Kidney glomerular epithelial cell (primary cell): ENCODE results near the gene WWOX.

Experiments used
- DNase-seq: peaks from one replicate; lab custom pipeline; 2025; lab: John Stamatoyannopoulos, UW

WWOX gene

DNA sequence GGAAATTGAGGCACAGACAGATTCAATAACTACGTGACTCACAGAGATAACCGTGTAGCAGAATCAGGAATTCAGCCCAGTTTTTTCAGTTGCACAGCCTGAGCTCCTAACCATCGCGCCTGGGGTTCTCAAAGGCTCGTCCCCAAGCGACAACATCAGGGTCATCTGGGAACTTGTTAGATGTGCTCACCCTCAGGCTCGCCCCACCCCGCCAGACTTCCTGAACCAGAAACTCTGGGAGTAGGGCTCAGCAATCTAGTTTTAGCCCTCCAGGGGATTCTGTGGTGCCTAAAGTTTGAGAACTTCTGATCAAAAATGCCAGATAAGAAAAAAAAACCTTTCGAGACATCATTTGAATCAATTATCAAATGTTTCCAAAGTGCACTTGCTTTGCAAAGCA lies 559.8 kb downstream of the WWOX start:
- no peak for DNase-seq

DNA sequence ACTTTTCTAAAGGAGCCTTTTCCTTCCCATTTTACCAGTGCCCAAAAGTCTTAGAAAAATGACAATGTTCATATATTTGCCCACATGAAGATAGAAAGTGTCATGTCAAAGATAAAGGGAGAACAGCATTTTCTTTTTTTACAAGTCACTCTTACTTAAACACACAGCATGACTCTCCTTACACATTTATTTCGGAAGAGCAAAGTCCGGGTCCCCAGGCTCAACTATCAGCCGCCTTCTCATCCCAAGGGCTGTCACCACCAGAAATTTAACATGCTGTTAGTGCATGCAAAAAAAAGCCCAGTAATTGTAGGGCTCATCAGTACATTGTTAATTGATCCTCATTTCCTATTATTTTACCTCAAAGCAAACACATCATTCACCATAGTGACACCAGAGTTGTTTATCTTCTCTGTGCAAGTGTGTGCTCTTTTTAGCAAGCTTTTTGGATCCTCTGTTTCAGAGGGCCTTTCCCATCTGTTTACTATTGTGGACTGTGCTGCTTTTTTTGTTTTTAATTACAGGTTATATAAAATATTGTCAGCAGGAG lies 560.3 kb downstream of the WWOX start:
- DNase-seq, result no peak

DNA sequence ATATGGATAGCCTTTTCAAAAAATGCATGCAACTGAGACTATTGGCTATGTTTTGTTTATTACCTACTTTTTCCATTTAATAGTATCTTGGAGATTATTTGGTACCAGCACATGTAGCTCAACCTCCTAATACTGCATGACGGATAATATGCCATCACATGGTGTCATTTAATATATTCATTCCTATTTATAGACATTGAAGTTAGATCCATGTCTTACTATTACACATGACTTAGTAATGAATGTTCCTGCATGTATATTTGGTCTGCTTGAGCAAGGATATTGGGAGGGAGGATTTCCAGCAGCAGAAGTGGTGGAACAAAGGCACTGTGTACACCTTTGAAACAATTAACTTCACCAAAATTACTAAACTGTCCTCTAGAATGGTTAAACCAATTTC lies 561.3 kb downstream of the WWOX start:
- DNase-seq, result no peak

DNA sequence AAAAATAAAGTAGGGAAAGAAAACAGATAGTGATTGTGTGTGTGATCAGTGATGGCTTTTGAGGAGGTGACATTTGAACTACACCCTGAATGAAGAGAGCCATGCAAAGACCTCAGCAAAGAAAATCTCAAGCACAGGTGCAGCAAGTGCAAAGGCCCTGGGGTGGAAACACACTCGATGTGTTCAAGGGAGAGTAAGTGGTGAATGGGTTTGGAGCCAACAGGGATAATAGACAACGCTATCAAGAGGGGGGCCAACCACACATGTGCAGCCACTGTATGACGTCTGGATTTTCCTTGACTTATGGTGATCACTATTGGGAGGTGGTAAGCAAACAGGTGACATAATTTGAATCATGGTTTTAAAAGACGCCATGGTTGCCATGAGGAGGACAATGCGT lies 564.2 kb downstream of the WWOX start:
- no peak for DNase-seq

DNA sequence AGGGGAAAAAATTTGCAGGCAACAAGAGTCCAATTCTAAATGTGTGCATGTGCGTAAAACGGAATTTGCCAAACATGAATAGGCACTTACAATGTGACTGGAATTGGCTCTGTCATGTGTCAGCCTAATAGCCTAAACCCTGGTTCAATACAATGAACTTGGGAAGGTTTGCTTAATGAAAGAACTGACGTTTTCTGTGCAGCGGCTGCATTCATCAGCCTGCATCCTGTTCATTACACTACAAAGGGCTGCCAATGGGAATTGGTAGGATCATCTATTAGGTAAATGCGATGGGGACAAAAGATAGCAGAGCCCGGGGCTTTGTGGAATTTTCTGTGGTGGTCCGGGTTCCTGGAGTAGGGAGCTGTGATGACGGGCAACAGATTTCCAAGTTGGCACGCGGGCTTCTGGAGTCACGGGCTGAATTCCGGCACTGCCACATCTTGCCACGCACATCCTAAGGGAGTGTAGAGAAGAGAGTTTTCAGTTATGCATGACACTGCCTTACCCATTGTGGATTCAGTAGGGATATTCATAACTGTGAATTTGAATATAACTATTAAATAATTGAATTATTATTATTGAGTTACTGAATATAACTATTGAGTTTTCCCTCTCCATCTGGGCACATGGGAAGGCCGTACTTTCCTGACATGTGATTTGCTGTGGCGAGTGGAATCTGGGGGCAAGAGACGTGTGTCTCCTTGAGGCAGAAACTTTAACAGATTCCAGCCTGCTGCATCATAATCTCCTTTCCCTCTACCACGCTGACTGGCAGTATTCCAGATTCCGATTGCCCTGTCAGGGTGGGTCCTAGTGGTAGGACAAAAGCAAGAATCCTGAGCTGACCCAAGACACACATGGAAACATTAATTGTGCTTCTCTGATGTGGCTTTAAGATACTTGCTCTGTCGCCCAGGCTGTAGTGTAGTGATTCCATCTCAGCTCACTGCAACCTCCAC lies 565.6 kb downstream of the WWOX start:
- DNase-seq, result no peak

DNA sequence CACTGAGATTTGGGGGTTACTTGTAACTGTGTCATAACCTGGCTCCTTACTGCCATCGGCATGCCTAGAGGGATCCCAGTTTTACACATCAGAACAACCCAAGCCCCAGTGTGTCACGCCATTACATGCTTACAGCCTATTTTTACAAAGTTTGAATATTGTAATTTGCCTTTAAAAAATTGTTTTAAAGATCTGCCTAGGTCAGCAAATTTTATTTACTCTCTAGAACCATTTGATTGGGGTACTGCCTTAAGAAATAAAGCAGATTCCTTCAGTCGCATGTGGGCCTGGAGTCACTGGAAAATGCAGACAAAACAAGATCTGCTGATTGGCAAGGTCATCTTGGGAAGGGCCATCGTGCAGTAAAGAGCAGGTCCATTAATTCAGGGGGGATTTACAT lies 566.9 kb downstream of the WWOX start:
- no peak for DNase-seq

DNA sequence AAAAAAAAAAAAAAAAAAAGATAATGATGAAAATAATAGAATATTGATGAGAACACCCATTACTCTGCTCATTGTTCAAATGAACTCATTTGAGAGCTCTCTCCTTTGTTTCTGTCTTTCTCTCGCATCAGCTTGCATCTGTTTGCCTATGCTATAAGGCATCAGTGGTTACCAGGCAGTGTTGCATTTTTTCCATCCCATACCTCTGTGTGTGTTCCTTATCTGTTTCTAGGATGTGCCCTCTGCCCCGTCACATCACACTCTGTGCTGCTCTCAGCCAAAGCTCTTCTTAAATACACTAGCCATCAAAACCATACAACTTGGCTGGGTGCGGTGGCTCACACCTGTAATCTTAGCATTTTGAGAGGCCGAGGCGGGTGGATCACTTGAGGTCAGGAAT lies 568.2 kb downstream of the WWOX start:
- no peak for DNase-seq

DNA sequence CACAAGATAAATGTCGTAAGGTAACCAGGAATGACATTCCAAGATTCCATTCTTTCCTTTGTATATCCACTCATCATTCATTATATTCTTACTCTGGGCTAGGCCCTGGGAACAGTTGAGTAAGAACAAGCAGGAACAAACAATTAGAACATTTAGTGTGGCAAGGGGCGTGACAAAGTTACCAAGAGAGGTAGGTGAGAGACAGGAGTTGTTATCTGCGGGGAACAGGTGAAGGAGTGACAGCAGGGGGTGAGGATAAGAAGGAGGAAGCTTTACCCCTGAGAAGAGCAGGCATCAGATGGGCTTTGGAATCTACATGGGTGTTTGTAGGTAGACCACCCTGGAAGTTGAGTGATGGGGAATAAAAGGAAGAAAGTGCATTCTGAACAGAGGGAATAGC lies 568.9 kb downstream of the WWOX start:
- no peak for DNase-seq

DNA sequence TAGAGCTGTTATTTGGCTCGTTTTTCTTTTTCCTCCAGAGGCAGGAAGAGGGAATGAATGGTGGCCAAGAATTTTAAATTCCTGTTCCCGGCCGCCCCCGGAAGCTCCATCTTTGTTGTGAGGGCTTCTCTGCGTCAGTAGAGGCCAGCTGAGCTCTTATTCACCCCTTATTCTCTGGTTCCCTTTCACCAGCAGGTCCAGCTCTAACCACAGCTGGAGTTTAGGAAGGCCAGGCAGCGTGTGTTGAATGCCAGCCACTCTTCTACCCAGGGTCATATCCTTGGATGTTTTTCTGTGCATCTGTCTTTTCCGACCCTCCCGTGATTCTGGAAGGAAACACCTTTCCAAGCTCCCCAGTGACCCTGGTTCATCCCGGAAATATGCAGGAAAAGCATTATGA lies 570.5 kb downstream of the WWOX start:
- no peak for DNase-seq

DNA sequence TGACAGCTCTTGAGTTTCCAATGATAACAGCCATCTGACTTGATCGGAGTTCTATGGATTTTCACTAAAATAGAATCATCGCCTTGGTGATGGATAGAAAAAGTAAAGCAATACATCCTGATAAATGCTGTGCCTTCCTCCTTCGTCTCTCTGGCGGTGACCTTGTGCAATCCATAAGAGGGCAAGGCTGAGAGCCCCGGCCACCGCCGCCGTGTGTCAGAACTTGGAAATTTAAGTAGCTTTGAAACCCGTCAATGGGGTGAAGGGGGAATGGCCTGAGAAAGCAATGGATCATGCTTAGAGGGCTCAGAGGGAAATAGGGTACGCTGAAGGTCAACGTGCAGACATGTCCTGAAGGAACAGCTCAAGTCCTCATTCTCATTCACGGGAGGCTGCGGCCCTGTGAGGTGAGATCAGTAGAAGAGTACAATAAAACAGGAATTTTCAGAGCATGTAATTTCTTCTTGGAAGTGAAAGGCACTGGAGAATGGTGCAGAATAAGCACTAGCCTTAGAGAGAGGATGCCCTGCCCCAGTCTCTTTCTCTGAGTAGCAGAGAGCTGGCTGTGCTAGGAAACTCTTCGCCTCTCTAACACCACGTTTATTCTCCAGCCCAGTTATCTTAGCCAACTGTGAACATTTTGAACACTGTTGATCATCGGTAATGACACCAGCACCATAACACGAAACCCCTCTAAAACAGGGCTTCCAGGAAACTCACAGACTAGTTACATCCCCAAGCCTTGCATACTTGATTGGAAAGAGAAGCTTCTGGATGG lies 573.5 kb downstream of the WWOX start:
- no peak for DNase-seq

DNA sequence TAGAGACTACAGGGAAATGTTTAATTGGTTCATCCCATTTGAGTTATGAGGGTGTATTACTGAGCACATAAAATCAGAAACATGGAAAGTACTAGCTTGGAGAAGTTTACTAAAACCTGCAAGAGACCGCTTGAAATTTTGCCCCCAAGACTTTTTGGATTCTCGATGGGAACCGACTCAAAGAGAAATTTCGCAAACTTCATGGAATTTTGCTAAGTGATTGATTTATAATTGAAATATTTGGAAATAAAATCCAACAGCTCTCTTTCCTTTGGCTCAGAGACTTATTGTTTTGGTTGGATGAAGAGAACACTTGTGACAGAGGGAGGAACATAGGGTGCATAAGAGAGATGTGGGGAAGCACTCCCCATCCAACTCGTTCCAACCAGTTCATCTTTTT lies 574.4 kb downstream of the WWOX start:
- no peak for DNase-seq

DNA sequence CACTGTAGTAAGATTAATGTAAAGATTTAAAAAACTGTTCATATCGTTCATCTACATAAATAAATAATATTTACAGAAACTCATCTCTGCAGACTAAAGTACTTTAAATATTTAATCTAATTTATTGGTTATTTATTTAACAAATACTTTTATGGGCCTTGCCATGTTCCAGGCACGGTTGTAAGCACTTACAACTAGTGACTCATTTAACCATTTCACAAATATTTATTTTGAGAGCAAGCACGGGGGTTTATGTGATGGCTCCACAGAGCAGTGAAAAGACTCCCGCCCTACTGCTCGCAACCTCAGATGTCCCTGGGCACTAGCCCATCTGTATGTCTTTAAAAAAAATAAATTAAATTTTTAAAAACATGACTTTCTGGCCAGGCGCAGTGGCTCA lies 575.9 kb downstream of the WWOX start:
- no peak for DNase-seq

DNA sequence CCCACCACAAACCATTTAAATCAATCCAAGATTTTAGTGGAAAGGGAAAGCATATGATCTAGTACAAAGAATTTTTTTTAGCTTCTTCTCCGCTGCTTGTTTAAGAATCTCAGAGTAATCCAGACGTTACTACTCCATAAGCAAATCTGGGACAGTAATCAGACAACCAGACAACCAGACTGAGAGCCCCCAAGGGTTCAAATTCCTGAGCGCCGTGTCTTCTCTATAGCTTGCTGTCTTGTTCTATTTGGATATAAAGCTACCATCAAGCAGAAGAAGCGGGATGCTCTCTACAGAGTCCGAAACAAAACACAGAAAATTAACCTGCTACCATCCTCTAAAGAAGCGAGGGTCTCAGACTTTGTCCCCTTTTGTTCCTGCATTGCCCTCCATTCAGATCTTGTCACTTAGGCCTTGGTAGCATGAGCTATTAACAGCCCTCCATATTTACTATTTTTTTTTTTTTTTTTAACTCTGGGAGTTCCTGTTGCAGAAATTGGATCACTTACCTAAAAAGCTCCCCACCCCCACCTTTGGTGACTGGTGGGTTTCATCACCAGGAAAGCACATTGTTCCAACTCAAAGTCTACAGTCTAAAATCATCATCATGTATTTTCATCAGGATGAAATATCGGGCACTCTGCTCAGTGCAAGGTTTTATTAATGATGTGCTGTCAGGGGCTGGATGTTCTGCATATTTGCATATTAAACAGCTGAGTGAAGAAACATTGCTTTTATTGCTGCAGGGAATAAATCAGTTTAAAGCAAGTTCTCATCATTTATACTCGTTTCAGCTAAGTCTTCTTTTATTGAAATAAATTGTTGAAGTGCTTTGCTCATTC lies 576.7 kb downstream of the WWOX start:
- DNase-seq, result no peak

DNA sequence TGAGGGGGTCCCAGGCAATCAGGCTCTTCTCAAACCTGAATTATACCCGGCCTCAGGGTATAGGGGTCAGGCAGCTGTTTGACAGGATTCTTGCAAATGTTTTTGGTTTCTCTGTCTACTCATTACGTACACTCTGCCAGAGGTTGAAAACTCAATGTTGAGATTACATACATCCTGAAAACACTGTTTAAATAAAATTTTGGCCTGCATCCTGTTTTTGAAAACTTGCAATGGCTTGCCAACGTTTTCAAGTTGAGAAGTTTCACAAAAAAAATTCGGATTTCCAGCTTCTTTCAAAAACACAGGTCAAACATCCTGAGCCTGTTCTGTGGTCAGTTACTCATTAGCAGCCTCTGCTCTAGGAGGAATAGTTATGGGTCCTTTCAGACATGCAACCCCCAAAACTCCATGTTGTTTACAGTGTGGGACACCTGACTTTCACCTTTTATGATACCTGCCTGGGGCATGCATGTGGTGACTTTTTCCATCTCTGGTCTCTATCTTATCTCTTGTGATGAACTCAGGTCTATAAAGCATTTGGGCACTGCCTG lies 577.8 kb downstream of the WWOX start:
- DNase-seq, result no peak

DNA sequence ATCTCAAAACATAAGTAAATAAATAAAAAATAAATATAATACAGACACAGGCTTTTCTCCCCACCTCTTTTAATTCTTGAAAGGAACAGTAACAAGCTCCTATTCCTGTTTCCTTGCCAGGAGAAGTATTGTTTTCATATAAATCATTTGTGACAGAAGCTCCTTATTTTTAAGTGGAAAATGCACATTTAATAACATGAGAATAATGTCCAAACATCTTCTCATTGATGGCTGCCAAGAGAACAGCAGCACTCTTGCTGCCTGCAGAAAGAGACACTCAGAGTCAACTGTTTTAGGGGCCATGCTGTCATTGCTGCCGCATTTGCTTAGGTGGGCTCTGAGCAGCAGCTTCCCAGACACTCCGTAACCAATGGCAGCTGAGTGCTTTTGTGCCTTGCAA lies 580.1 kb downstream of the WWOX start:
- DNase-seq, result no peak

DNA sequence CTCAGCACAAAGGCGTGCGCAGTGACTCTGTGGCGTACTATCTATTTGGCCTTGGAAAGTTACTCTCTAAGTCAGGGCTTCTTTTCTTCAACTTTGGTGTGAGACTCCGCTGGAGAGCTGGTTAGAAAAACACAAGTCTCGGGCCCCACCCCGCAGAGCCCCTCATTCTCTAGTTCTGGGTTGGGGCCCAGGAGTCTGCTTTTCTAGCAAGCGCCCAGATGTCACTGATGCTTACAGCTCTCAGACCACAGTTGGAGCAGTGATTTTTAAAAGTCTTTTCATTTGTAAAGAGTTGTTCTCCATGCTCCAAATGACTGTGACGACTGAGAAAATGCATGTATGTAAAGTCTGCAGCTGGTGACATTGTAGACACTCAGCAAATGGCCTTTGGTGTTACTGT lies 582.3 kb downstream of the WWOX start:
- no peak for DNase-seq

DNA sequence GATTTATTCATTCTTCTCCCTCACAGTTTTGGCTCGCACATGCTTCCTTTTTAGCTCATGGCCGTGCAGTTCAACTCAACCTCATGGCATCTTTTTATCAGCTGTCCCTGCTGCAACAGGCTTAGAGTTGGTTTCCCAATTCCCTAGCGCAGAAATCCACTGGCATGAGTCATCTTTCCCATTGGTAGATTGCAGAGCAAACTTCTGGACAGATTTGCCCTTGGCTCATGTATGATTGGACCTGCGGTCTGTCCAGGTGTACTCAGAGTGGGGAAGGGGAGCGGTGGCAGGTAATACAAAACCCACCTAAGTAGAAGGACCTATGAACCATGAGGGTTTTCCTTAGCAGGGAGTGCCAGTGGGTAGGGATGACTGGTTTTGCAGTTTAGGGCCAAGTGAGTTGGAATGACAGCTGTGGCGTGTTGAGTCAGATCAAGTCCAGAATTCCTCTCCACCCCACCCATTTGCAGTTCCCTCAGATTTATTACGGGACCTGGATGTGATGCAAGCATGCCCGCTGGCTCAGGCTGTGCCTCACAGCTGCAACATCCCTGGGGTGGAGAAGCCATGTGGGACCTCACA lies 584.7 kb downstream of the WWOX start:
- DNase-seq, result no peak

DNA sequence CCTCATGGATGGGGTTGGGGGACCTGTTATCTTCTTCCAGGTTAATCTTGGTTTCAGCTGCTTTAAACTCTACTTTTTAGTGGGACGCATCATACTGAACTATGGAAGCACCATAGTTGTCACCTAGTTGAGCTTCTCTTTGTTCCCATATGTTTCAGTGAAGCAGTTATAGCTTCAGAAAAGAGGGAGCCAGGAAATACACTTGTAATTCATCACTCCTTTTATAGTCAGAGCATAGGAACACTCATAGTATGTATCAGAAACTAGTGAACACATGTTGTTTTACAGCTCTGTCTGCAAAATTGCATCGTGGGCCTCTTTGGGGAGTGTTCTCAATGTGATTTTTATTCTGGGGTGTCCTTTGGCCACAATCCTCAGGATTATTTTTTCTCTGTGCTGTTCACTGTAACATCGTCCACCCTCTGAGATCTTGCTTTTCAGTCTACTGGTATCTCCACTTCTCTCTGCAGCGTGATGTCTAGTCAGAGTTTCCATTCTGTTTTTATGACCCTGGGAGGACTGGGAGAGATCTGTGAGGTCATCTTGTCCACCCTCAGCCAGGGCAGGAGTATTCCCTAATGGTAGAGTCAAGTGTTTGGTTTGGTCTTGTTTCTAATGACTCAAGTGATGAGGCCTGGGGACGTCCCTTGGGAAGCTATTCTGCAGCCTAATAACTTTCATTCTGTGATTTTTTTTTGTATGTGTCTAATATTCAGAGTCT lies 585.4 kb downstream of the WWOX start:
- DNase-seq, result no peak

DNA sequence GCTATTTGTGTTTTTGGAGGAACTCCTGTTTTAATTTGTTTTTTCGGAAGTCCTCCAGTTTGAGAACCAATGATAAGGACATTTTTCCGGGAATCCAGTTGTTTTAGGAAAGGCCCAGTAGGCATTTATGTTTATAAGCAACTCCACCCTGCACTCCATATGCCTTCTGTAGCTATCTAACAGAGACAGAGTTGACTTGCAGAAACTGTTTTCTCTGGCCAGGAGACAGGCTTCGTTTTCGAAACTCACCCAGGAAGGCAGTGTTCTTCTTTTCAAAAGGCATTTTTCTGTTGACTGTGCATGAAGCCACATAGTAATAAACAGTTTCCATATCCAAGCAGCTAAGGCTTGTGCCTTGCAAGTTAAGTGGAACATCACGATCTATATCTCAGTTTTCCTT lies 587.1 kb downstream of the WWOX start:
- DNase-seq, result no peak

DNA sequence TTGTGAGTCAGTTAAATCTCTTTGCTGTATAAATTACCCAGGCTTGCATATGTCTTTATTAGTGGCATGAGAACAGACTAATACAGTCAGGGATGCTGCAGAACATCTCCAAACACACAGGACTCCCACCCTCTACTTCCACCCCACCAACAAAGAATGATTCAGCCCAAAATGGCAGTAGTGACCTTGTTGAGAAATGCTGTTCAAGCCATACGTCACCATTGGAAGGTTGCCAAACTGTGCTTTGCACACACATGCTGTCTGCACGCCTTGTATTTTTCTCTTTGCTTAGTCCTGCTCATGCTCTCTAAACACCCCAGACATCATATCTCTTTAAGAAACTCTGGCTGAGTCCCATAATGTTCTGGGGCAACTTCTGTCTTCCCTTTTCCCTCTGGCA lies 589.6 kb downstream of the WWOX start:
- DNase-seq, result no peak

DNA sequence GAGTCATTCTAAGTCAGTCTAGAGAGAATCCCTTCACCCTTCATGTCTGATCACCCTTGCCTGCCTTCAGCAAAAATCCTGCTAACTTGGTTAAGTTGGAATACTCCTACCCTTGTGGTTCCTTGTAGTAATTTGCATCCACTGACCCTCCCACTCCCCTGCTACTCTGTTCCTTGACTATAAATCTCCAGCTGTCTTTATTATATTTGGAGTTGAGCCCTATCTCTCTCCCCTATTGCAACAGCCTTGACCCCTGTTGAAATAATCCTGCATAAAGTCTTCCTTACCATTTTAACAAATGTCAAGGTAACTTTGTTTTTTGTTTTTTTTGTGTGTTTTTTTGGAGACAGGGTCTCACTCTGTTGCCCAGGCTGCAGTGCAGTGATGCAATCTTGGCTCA lies 590.1 kb downstream of the WWOX start:
- no peak for DNase-seq
